Small intestine (tissue), 7 donors: ENCODE data around the gene C2orf66. TPM values are rescaled to one million over a fixed set of nuclear protein-coding genes. Genes with fewer than 3 reads are reported as not detected.

Experiments used
- DNase-seq, 2 donors: peaks; one replicate each; pipeline versions ENCODE4 v3.0.0 to v3.0.0-alpha.2; 2013
- FAIRE-seq: peaks from 2 replicates; lab custom pipeline; 2012; peaks lifted over from hg19 to GRCh38; lab: Jason Lieb, UNC
- H3K27ac ChIP-seq, 3 donors: one replicate each; pipeline ENCODE4 v1.5.1; 2013; ENCODE audit warnings: low read length in 2 of 3, mild to moderate bottlenecking in 2 of 3, control low read depth in 1 of 3, inconsistent platforms in 1 of 3, low read depth in 1 of 3, moderate library complexity in 1 of 3
- H3K27me3 ChIP-seq, 3 donors: one replicate each; pipeline ENCODE4 v1.6.1; 2013; ENCODE audit warnings: low read length in 3 of 3, inconsistent platforms in 1 of 3; ENCODE audit not compliant: control insufficient read depth in 3 of 3, insufficient read depth in 3 of 3
- H3K36me3 ChIP-seq, 3 donors: one replicate each; pipeline ENCODE4 v1.6.1; 2013; ENCODE audit warnings: low read length in 3 of 3, inconsistent platforms in 1 of 3, low read depth in 1 of 3, mild to moderate bottlenecking in 1 of 3, moderate library complexity in 1 of 3; ENCODE audit not compliant: control insufficient read depth in 3 of 3, insufficient read depth in 2 of 3
- H3K4me1 ChIP-seq, 3 donors: one replicate each; pipeline ENCODE4 v1.6.1; 2013; ENCODE audit warnings: low read length in 2 of 3, inconsistent platforms in 1 of 3, low read depth in 1 of 3, mild to moderate bottlenecking in 1 of 3, moderate library complexity in 1 of 3; ENCODE audit not compliant: control insufficient read depth in 3 of 3, insufficient read depth in 2 of 3
- H3K4me3 ChIP-seq, 3 donors: one replicate each; pipeline ENCODE4 v1.5.1; 2013; ENCODE audit warnings: low read length in 3 of 3, control low read depth in 1 of 3, inconsistent platforms in 1 of 3, low read depth in 1 of 3, mild to moderate bottlenecking in 1 of 3, moderate library complexity in 1 of 3
- H3K9me3 ChIP-seq, 2 donors: one replicate each; pipeline ENCODE4 v1.6.1; 2013; ENCODE audit warnings: low read depth in 1 of 2, low read length in 1 of 2; ENCODE audit not compliant: control insufficient read depth in 2 of 2, insufficient read depth in 1 of 2
- WGBS, 3 donors: extraction: QIAGEN DNeasy Blood & Tissue Kit; methylation state at CpG; one replicate each; pipeline ENCODE4 v1.1.7; 2013; 5-methylcytosine and 5-hydroxymethylcytosine counted together
- polyA plus RNA-seq, 4 donors: library from polyadenylated mRNA; stranded (reverse) in 3 of 4; unstranded in 1 of 4; fragments of 200-250 nt in 3 of 4; fragments of 120-200 nt in 1 of 4; gene quantifications; one replicate each; pipeline versions ENCODE4 v1.2.1 to v1.2.3, GENCODE V29; 2013
- donor health status: healthy with polysubstance abuse.
- donor health status: control.
- donor health status: control.
- donor health status: Bipolar disorder and iron deficiency.
- donor health status: healthy.

Gene C2orf66
- polyA plus RNA-seq, 4 donors: 0.06 to 0.21 TPM; not detected in 2

DNA sequence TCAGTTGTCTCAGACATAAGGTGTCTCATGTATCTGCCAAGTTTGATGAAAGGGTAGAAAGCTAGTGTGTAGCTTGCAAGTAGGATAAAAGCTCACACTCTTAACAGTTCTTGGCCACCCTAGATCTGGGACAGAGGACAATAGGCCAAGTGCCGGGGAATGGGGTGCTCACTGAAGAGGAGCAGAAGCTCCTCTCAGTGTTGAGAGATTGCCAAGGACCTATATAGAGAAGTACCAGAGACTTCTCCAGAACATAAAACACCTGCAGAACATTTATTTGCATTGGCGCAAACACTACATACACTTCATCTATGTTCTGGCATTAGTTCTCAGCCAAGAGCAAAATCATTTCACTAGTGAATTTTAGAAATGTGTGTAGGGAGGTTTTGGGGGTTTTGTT is 6.8 kb downstream of the C2orf66 start:
- H3K36me3 ChIP-seq: no peaks in the 10 kb centered on the region
- no peak overlapping the region for H3K27ac ChIP-seq
- no peaks in the 10 kb centered on the region for H3K4me1 ChIP-seq
- no peak for DNase-seq
- no peaks in the 10 kb centered on the region for H3K9me3 ChIP-seq
- H3K4me3 ChIP-seq: no peak overlapping the region
- peaks cover 0 to 5% (median 0%) of the 10 kb centered on the region in 3 donors for H3K27me3 ChIP-seq
- WGBS, 3 donors: 91 to 94% (median 92%) methylated on average over 2 of the region's 2 CpGs
- no peak for FAIRE-seq

GRCh38 chr2:196801674-196802261 is 7.4 kb downstream of the C2orf66 start:
- no peak for FAIRE-seq
- WGBS, 3 donors: 21 to 35% (median 23%) methylated on average over 2 of the region's 2 CpGs

GRCh38 chr2:196798980-196799379 is 10.2 kb downstream of the C2orf66 start:
- H3K4me3 ChIP-seq: peak overlapping the region; percentile 53 to 94 (median 75)
- 2 to 6% (median 5%) methylated on average over 10 of the region's 10 CpGs for WGBS, 3 donors
- H3K36me3 ChIP-seq: peaks cover 3 to 7% (median 7%) of the 10 kb centered on the region in 3 donors
- peak in 1 of 2 donors; percentile 1 for DNase-seq
- H3K4me1 ChIP-seq: no peaks in the 10 kb centered on the region
- peak overlapping the region in 2 of 3 donors; percentile 75 to 83 for H3K27ac ChIP-seq
- no peaks in the 10 kb centered on the region for H3K9me3 ChIP-seq
- H3K27me3 ChIP-seq: peaks cover 0 to 5% (median 0%) of the 10 kb centered on the region in 3 donors
- no peak for FAIRE-seq

More at GRCh38 chr2:196801674-196802261, 7.4 kb downstream of the C2orf66 start:
- DNase-seq: no peak
- Histone ChIP-seq H3K4me3 (no peak overlapping the region), H3K4me1 (no peaks in the 10 kb centered on the region), H3K9me3 (no peaks in the 10 kb centered on the region), H3K27ac (no peak overlapping the region), H3K36me3 (peaks cover 0 to 3% (median 2%) of the 10 kb centered on the region in 3 donors), H3K27me3 (peaks cover 0 to 5% (median 0%) of the 10 kb centered on the region in 3 donors)

DNA sequence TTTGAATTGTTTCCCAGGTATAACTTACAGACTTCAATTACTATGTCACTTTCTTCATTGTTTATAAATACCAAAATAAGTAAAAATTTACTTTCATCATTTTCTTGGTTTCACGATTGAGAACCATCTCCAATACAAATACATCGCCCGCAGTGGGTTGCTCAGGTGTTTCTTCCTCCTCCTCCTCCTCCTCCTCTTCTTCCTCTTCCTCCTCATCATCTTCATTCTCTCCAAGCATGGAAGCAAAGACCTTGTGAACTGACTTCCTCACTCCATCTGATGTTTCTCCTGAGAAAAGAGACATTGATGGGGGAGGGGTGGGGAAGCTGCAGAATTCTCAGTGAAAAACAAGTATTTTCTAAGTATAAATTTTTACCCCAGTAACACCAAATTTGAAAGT is 16.3 kb downstream of the C2orf66 start:
- H3K36me3 ChIP-seq: peaks cover 7 to 25% (median 22%) of the 10 kb centered on the region in 3 donors
- FAIRE-seq: peak; percentile 51
- H3K27ac ChIP-seq: no peak overlapping the region
- H3K27me3 ChIP-seq: no peaks in the 10 kb centered on the region
- DNase-seq: no peak
- H3K9me3 ChIP-seq: no peaks in the 10 kb centered on the region
- H3K4me3 ChIP-seq: no peak overlapping the region
- WGBS, 3 donors: 96 to 98% (median 98%) methylated on average over 3 of the region's 3 CpGs
- H3K4me1 ChIP-seq: no peaks in the 10 kb centered on the region

GRCh38 chr2:196783431-196784094 is 25.6 kb downstream of the C2orf66 start:
- FAIRE-seq (no peak), DNase-seq (no peak)
- no peaks in the 10 kb centered on the region for H3K27me3 ChIP-seq
- H3K9me3 ChIP-seq: no peaks in the 10 kb centered on the region
- H3K4me1 ChIP-seq: no peaks in the 10 kb centered on the region
- no peak overlapping the region for H3K27ac ChIP-seq
- no peak overlapping the region for H3K4me3 ChIP-seq
- WGBS, 3 donors: 85 to 93% (median 91%) methylated on average over 4 of the region's 4 CpGs
- peaks cover 13 to 20% (median 15%) of the 10 kb centered on the region in 3 donors for H3K36me3 ChIP-seq

GRCh38 chr2:196767101-196767500 is 42.1 kb downstream of the C2orf66 start:
- no peak for FAIRE-seq
- 88 to 94% (median 91%) methylated on average over 1 of the region's 1 CpG for WGBS, 3 donors
- Histone ChIP-seq H3K4me3 (no peak overlapping the region), H3K9me3 (no peaks in the 10 kb centered on the region), H3K36me3 (peaks cover 5 to 10% (median 5%) of the 10 kb centered on the region in 3 donors), H3K4me1 (no peaks in the 10 kb centered on the region), H3K27ac (no peak overlapping the region), H3K27me3 (no peaks in the 10 kb centered on the region)
- DNase-seq: no peak

DNA sequence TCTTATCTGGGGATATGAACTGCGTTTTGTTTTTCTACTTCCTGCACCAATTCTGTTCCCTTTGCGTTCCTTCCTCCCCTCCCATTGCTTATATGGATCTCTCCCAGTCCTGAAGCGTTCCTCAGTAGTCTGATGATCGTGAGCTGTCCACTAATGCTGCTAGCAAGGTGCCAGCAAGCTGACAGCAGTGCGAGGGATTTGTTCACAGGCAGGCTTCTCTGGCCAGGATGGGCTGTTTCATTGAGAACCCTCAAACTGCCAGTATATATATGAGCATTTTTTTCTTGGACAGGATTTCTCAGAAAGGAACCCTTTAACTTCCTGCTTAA is 49.8 kb downstream of the C2orf66 start:
- DNase-seq (no peak), FAIRE-seq (no peak)
- WGBS, 3 donors: 76 to 83% (median 77%) methylated on average over 5 of the region's 5 CpGs
- peaks cover 0 to 5% (median 0%) of the 10 kb centered on the region in 3 donors for H3K36me3 ChIP-seq
- H3K4me3 ChIP-seq: no peak overlapping the region
- no peak overlapping the region for H3K27ac ChIP-seq
- no peaks in the 10 kb centered on the region for H3K27me3 ChIP-seq
- H3K4me1 ChIP-seq: peaks cover 0 to 3% (median 0%) of the 10 kb centered on the region in 3 donors
- peaks cover 0 to 7% of the 10 kb centered on the region in 2 donors for H3K9me3 ChIP-seq

DNA sequence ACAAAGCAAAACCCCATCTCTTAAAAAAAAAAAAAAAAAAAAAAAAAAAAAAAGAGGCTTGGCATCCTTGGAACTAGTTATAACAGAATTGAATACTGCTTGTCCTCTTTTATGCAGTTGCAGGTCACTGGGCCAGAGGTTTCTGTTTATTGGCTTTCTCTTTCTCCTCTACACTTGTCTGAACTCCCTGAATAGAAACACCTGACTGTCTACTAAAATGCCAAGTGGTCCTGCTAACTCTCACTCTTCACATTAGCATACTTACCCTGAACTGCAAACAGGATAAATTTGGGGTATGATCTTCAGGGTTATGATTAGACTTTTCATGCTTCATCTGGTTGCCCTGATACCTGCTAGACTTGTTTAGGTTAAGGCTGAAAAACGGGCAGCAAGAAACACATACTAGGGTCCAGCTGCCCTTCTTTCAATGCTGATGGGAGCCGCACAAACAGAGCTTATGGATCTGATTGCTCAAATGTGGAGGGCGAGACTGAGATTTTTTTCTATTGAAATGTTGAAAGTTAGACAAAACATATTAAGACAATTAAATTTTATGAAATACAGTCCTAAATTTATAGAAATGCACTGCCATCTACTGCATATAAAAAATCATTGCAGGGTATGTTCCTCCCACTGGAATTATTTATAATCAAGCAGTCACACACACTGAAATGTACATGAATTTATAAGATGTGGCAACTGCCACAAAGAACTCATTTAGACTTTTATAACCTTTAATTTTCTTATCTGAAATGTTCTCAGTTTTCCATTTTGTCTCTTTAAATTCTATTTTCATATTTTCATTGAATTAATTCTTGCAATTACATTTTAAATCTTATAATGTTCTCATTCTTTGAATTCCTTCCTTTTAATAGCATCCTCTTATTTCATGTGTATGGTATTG is 50.4 kb downstream of the C2orf66 start:
- Histone ChIP-seq H3K4me1 (peaks cover 0 to 3% (median 0%) of the 10 kb centered on the region in 3 donors), H3K27me3 (no peaks in the 10 kb centered on the region), H3K9me3 (peaks cover 0 to 7% of the 10 kb centered on the region in 2 donors), H3K27ac (no peak overlapping the region), H3K36me3 (peaks cover 0 to 5% (median 0%) of the 10 kb centered on the region in 3 donors), H3K4me3 (no peak overlapping the region)
- 74 to 85% (median 75%) methylated on average over 3 of the region's 3 CpGs for WGBS, 3 donors
- peak in 1 of 2 donors; percentile 3 for DNase-seq
- FAIRE-seq: no peak
